ENCODE results near the gene HCCS.

GRCh38 chrX:11164433-11164832 is 53.3 kb downstream of the HCCS start:
- TF ChIP-seq, protein P1, sequence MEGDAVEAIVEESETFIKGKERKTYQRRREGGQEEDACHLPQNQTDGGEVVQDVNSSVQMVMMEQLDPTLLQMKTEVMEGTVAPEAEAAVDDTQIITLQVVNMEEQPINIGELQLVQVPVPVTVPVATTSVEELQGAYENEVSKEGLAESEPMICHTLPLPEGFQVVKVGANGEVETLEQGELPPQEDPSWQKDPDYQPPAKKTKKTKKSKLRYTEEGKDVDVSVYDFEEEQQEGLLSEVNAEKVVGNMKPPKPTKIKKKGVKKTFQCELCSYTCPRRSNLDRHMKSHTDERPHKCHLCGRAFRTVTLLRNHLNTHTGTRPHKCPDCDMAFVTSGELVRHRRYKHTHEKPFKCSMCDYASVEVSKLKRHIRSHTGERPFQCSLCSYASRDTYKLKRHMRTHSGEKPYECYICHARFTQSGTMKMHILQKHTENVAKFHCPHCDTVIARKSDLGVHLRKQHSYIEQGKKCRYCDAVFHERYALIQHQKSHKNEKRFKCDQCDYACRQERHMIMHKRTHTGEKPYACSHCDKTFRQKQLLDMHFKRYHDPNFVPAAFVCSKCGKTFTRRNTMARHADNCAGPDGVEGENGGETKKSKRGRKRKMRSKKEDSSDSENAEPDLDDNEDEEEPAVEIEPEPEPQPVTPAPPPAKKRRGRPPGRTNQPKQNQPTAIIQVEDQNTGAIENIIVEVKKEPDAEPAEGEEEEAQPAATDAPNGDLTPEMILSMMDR (IDR thresholded peaks at IDR 0.05), result no peak
- no peak for TF ChIP-seq POLR2A (IDR thresholded peaks at IDR 0.05)

All from esophagus squamous epithelium (tissue), 4 donors.